ENCODE results near the gene PRKCZ. TPM values are rescaled to one million over a fixed set of nuclear protein-coding genes. Genes with fewer than 3 reads are reported as not detected.
A peak's percentile ranks its signal among the peaks of the same experiment; 100 is the strongest.
"Not testable (repeated sequence)": the region's sequence is repeated elsewhere in the genome, so short reads cannot be mapped to it uniquely, and the experiment has no call there.

The PRKCZ gene
- total and polyA plus RNA-seq, 11 donors, result 12.5 to 20.7 (median 16.5) TPM

GRCh38 chr1:2146836-2147517 is 96.8 kb downstream of the PRKCZ start:
- WGBS, 4 donors, result 88 to 97% (median 93%) methylated on average over 11 of the region's 11 CpGs
- intact Hi-C loops (cut with DNase I), result no loop called here
- Histone ChIP-seq H3K9me3 (no peaks in the 10 kb centered on the region), H3K27ac (no peak overlapping the region), H3K4me3 (no peak overlapping the region), H3K36me3 (peaks cover 0 to 7% (median 0%) of the 10 kb centered on the region in 9 donors), H3K27me3 (no peaks in the 10 kb centered on the region), H3K4me1 (peaks cover 0 to 38% (median 0%) of the 10 kb centered on the region in 12 donors)
- no peak for ATAC-seq
- peak in 1 of 5 donors; percentile 20 for DNase-seq
- TF ChIP-seq CTCF (IDR thresholded peaks at IDR 0.05) (no peak), POLR2A (IDR thresholded peaks at IDR 0.05) (no peak)

GRCh38 chr1:2147869-2148268 is 97.7 kb downstream of the PRKCZ start:
- H3K36me3 ChIP-seq; intact Hi-C loops (cut with DNase I); DNase-seq; H3K4me3 ChIP-seq; H3K27me3 ChIP-seq; ATAC-seq; H3K27ac ChIP-seq; H3K9me3 ChIP-seq: not testable (repeated sequence)
- 95 to 98% (median 96%) methylated on average over 5 of the region's 5 CpGs for WGBS, 4 donors
- peaks cover 0 to 39% (median 0%) of the 10 kb centered on the region in 12 donors for H3K4me1 ChIP-seq

- intact Hi-C loops (cut with DNase I), result no loop called here
- peaks cover 0 to 39% (median 0%) of the 10 kb centered on the region in 12 donors for H3K4me1 ChIP-seq
- no peaks in the 10 kb centered on the region for H3K27me3 ChIP-seq
- TF ChIP-seq POLR2A (IDR thresholded peaks at IDR 0.05), result no peak
- no peak for TF ChIP-seq CTCF (IDR thresholded peaks at IDR 0.05)
- peaks cover 0 to 7% (median 0%) of the 10 kb centered on the region in 9 donors for H3K36me3 ChIP-seq
- H3K27ac ChIP-seq, result peak overlapping the region in 4 of 12 donors; percentile 20 to 69 (median 32)
- peak overlapping the region in 1 of 12 donors; percentile 31 for H3K4me3 ChIP-seq
- 54 to 73% (median 65%) methylated on average over 14 of the region's 14 CpGs for WGBS, 4 donors
- ATAC-seq (peak; percentile 16 to 89 (median 54)), DNase-seq (peak in 1 of 5 donors; percentile 43)
- no peaks in the 10 kb centered on the region for H3K9me3 ChIP-seq
Measured at GRCh38 chr1:2148691-2149090, 98.5 kb downstream of the PRKCZ start.

GRCh38 chr1:2150801-2151200 is 100.6 kb downstream of the PRKCZ start:
- intact Hi-C loops (cut with DNase I), result no loop called here
- Histone ChIP-seq H3K27ac (no peak overlapping the region), H3K36me3 (peaks cover 0 to 7% (median 0%) of the 10 kb centered on the region in 9 donors), H3K27me3 (no peaks in the 10 kb centered on the region), H3K4me3 (no peak overlapping the region), H3K9me3 (no peaks in the 10 kb centered on the region), H3K4me1 (peaks cover 0 to 39% (median 0%) of the 10 kb centered on the region in 12 donors)
- WGBS, 4 donors, result 86 to 95% (median 90%) methylated on average over 19 of the region's 19 CpGs
- TF ChIP-seq POLR2A (IDR thresholded peaks at IDR 0.05) (no peak), CTCF (IDR thresholded peaks at IDR 0.05) (no peak)
- no peak for DNase-seq
- peak in 1 of 4 donors; percentile 45 for ATAC-seq

Data from heart left ventricle (tissue), 16 donors.